Measurements from ENCODE around the gene NCAPD2.
"Not testable (repeated sequence)": the region's sequence is repeated elsewhere in the genome, so short reads cannot be mapped to it uniquely, and the experiment has no call there.

Gene NCAPD2

GRCh38 chr12:6556857-6557256 is 63.0 kb downstream of the NCAPD2 start:
- DNase-seq (ENCODE audit: low spot score) = no peak
- in situ Hi-C loops (cut with MboI; ENCODE audit: low sequenced_read_pairs, unreplicated experiment) = no loop called here
- TF ChIP-seq, protein P1, sequence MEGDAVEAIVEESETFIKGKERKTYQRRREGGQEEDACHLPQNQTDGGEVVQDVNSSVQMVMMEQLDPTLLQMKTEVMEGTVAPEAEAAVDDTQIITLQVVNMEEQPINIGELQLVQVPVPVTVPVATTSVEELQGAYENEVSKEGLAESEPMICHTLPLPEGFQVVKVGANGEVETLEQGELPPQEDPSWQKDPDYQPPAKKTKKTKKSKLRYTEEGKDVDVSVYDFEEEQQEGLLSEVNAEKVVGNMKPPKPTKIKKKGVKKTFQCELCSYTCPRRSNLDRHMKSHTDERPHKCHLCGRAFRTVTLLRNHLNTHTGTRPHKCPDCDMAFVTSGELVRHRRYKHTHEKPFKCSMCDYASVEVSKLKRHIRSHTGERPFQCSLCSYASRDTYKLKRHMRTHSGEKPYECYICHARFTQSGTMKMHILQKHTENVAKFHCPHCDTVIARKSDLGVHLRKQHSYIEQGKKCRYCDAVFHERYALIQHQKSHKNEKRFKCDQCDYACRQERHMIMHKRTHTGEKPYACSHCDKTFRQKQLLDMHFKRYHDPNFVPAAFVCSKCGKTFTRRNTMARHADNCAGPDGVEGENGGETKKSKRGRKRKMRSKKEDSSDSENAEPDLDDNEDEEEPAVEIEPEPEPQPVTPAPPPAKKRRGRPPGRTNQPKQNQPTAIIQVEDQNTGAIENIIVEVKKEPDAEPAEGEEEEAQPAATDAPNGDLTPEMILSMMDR (IDR thresholded peaks at IDR 0.05; ENCODE audit: borderline replicate concordance, control extremely low read depth, extremely low read depth, insufficient read depth, missing control alignments) = no peak

DNA sequence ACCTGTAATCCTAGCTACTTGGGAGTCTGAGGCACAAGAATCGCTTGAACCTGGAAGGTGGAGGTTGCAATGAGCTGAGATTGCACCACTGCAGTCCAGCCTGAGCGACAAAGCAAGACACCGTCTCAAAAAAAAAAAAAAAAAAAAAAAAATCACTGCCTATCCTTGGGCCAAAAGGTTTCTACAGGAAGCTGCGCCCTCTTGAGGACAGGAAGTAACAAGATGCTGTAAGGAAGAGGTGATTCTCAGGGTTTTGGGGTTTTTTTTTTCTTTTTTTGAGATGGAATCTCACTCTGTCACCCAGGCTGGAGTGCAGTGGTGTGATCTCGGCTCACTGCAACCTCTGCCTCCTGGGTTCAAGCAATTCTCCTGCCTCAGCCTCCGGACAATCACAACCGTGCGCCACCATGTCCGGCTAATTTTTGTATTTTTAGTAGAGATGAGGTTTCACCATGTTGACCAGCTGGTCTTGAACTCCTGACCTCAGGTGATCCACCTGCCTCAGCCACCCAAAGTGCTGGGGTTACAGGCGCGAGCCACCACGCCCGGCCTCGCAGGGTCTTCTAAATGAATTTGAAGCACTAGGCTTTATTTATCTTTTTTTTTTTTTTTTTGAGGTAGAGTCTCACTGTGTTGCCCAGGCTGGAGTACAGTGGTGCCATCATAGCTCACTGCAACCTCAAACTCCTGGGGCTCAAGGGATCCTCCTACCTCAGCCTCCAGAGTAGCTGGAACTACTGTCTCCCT is 64.3 kb downstream of the NCAPD2 start:
- in situ Hi-C loops (cut with MboI; ENCODE audit: low sequenced_read_pairs, unreplicated experiment) = not testable (repeated sequence)
- TF ChIP-seq, protein P1 (IDR thresholded peaks at IDR 0.05; ENCODE audit: borderline replicate concordance, control extremely low read depth, extremely low read depth, insufficient read depth, missing control alignments) = peak; percentile 39
- DNase-seq (ENCODE audit: low spot score) = peak; percentile 67

- in situ Hi-C loops (cut with MboI; ENCODE audit: low sequenced_read_pairs, unreplicated experiment) = no loop called here
- DNase-seq (ENCODE audit: low spot score) = no peak
- TF ChIP-seq, protein P1 (IDR thresholded peaks at IDR 0.05; ENCODE audit: borderline replicate concordance, control extremely low read depth, extremely low read depth, insufficient read depth, missing control alignments) = no peak
Measured at GRCh38 chr12:6559500-6559899, 65.6 kb downstream of the NCAPD2 start.

DNA sequence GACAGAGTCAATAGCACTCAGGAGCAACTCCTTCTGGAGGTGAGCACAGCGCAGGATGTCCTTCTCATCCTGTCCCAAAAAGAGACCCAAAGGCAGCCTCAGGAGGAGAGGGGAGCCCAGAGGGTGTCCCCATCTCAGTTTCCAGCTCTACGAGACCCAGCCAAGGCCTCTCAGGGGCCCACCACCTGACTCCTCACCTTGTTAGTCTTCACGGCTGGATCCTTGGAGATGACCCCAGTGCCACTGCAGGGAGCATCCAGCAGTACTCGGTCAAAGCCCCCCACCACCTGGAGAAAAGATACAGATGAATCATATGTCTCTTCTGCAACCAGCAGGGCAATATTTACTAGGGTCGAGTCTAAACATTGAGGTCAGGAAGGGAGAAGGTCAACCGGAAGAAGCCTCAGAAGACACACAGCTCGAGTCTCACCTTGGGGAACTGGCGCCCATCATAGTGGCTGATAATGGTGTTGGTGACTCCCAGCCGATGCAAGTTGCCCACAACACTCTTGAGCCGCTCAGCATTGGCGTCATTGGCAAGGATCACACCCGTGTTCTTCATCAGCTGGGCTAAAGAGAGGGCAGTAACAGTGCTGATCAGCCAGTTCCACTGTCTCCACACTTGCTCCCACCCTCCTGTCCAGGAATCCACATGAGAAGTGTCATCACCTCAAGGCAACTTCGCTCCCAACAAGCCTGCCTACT is 66.8 kb downstream of the NCAPD2 start:
- TF ChIP-seq, protein P1 (IDR thresholded peaks at IDR 0.05; ENCODE audit: borderline replicate concordance, control extremely low read depth, extremely low read depth, insufficient read depth, missing control alignments) = no peak
- in situ Hi-C loops (cut with MboI; ENCODE audit: low sequenced_read_pairs, unreplicated experiment) = no loop called here
- DNase-seq (ENCODE audit: low spot score) = no peak

- DNase-seq (ENCODE audit: low spot score) = no peak
- in situ Hi-C loops (cut with MboI; ENCODE audit: low sequenced_read_pairs, unreplicated experiment) = no loop called here
- TF ChIP-seq, protein P1 (IDR thresholded peaks at IDR 0.05; ENCODE audit: borderline replicate concordance, control extremely low read depth, extremely low read depth, insufficient read depth, missing control alignments) = no peak
Measured at GRCh38 chr12:6562881-6563280, 69.0 kb downstream of the NCAPD2 start.

DNA sequence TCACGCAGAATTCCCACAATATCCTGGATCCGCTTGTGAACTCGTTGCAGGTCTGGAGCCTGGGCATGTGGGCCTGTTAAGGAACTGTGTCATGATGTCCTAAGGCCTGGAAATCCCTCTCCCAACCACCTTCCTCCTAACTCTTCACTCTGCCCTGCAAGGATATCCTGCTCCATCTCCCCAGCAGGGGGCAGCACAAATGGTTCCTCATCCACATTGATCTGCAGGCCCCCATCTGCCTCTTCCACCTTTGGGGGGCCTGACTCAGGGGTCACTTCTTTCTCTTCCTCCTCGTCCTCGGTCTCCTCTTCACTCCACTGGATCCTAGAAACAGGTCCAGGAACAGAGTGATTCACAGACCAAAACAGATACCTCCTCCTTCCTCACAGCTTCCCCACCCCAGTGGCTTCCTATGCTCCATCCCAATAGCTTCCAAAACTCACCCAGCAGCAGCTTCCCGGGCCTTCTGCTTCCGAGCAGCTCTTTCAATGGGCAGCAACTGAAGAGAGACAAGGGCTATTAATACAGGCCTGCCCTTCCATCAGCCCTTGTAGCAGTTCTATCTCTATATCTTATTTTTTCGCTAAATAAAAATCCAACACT is 69.6 kb downstream of the NCAPD2 start:
- TF ChIP-seq, protein P1 (IDR thresholded peaks at IDR 0.05; ENCODE audit: borderline replicate concordance, control extremely low read depth, extremely low read depth, insufficient read depth, missing control alignments) = peak; percentile 74
- in situ Hi-C loops (cut with MboI; ENCODE audit: low sequenced_read_pairs, unreplicated experiment) = no loop called here
- peak; percentile 71 for DNase-seq (ENCODE audit: low spot score)

Data from GM13976 (cell line).